HL-60 (cell line): ENCODE data around the gene JAML.

Source experiments
- DNase-seq, 2 experiments: peaks; one replicate each; pipeline ENCODE4 v3.0.0-alpha.2; 2010 to 2020; ENCODE audit warnings: low read depth in 1 of 2, low spot score in 1 of 2
- H3K27ac ChIP-seq: fragments of 250-450 bp; sonication (Bioruptor Pico); replicated peaks from 2 replicates; pipeline ENCODE4 v1.5.1; 2020; ENCODE audit warnings: mild to moderate bottlenecking, moderate library complexity
- H3K27me3 ChIP-seq: fragments of 250-450 bp; sonication (Bioruptor Pico); 2 replicates; pipeline ENCODE4 v1.5.1; 2021; ENCODE audit warnings: mild to moderate bottlenecking, moderate library complexity; ENCODE audit not compliant: insufficient read depth, poor library complexity, severe bottlenecking
- H3K4me3 ChIP-seq: replicated peaks from 2 replicates; pipeline ENCODE4 v1.5.1; 2011; ENCODE audit warnings: mild to moderate bottlenecking, control low read depth, low read length; ENCODE audit not compliant: insufficient read depth
- CTCF ChIP-seq: IDR thresholded peaks from one replicate; pipeline ENCODE4 v1.5.1; 2011; ENCODE audit warnings: low read length, control low read depth, inconsistent platforms; ENCODE audit not compliant: insufficient read depth
- GABPA ChIP-seq: IDR thresholded peaks from 2 replicates; pipeline ENCODE4 v1.6.1; 2012; ENCODE audit warnings: low read depth
- POLR2AphosphoS5 ChIP-seq: IDR thresholded peaks from 2 replicates; pipeline ENCODE4 v1.6.1; 2012; ENCODE audit warnings: low read depth
- REST ChIP-seq: IDR thresholded peaks from 2 replicates; pipeline ENCODE4 v1.6.1; 2012; ENCODE audit warnings: low read depth; ENCODE audit not compliant: insufficient replicate concordance
- SPI1 ChIP-seq: IDR thresholded peaks from 2 replicates; pipeline ENCODE4 v1.6.1; 2012; ENCODE audit warnings: low read depth, mild to moderate bottlenecking, borderline replicate concordance

Gene JAML

GRCh38 chr11:118223992-118224391 lies 819 bp downstream of the JAML start:
- H3K27ac ChIP-seq = peak overlapping the region; percentile 63
- H3K4me3 ChIP-seq = 0 out of 2 replicates have a peak overlapping the region, but pooled peaks have one; percentile 2
- TF ChIP-seq CTCF = no peak
- TF ChIP-seq POLR2AphosphoS5 = no peak
- TF ChIP-seq SPI1 = no peak
- TF ChIP-seq GABPA = no peak
- TF ChIP-seq REST = no peak
- DNase-seq = no peak
- H3K27me3 ChIP-seq = no peaks in the 10 kb centered on the region

DNA sequence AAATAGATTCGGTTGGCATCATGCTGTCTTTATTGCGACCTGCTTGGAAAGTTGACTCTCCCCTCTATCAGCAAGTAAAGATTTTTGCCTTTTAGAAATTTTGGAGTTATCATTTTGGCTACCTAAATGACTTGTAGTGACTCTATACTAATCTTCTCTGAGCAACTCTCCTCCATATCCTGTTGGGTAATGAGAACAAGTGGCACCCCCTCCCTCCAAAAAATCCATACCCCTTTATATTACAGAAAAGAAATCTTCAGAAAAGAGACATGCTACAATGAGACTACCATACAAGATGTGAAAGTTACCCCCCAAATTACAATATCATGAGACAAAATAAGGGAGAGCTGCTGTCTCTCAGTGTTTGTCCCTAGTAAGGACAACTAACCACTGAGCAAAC lies 1.2 kb downstream of the JAML start:
- Histone ChIP-seq H3K4me3 (no peak overlapping the region), H3K27me3 (no peaks in the 10 kb centered on the region), H3K27ac (peak overlapping the region; percentile 63)
- DNase-seq = no peak
- no peak for TF ChIP-seq SPI1
- TF ChIP-seq POLR2AphosphoS5 = no peak
- no peak for TF ChIP-seq GABPA

GRCh38 chr11:118222437-118222836 lies 2.4 kb downstream of the JAML start:
- no peaks in the 10 kb centered on the region for H3K27me3 ChIP-seq
- TF ChIP-seq SPI1 = no peak
- no peak for TF ChIP-seq POLR2AphosphoS5
- TF ChIP-seq CTCF = no peak
- TF ChIP-seq REST = no peak
- TF ChIP-seq GABPA = no peak
- H3K4me3 ChIP-seq = no peak overlapping the region

GRCh38 chr11:118221419-118221818 lies 3.4 kb downstream of the JAML start:
- Histone ChIP-seq H3K27me3 (no peaks in the 10 kb centered on the region), H3K4me3 (no peak overlapping the region), H3K27ac (no peak overlapping the region)
- DNase-seq = no peak
- no peak for TF ChIP-seq POLR2AphosphoS5
- no peak for TF ChIP-seq GABPA
- no peak for TF ChIP-seq REST
- TF ChIP-seq SPI1 = no peak
- no peak for TF ChIP-seq CTCF

More at GRCh38 chr11:118222437-118222836, 2.4 kb downstream of the JAML start:
- no peak overlapping the region for H3K27ac ChIP-seq
- DNase-seq = no peak
